A549 (cell line): ENCODE results near the gene NTM. TPM values are rescaled to one million over a fixed set of nuclear protein-coding genes. Genes with fewer than 3 reads are reported as not detected.

Experiments used
- ATAC-seq, 2 experiments: fragments of 200-7000 bp in 1 of 2; fragments of >200 bp in 1 of 2; cut with Nextera tagmentation in 1 of 2; cut with Tn5 transposase in 1 of 2; 3 replicates each; pipeline versions ENCODE4 v1.8.0 to v1.9.1; 2018 to 2020; ENCODE audit warnings: mild to moderate bottlenecking in 1 of 2, moderate library complexity in 1 of 2
- CTCF ChIA-PET: fragments of 300-600 bp; sonication (Branson Sonifier 250); formaldehyde crosslinking; extraction: SDS; loops from one replicate; lab custom pipeline; 2021; ENCODE audit warnings: antibody characterized with exemption, inconsistent platforms; lab: Yijun Ruan, JAX
- POLR2A ChIA-PET: fragments of 350-600 bp; formaldehyde crosslinking; extraction: SDS; loops from one replicate; lab custom pipeline; 2021; ENCODE audit warnings: antibody characterized with exemption, inconsistent platforms; lab: Yijun Ruan, JAX
- DNase-seq, 2 experiments: peaks; one replicate each; pipeline versions ENCODE4 v3.0.0 to v3.0.0-alpha.2; 2011 to 2016; ENCODE audit warnings: low read depth in 1 of 2, low spot score in 1 of 2
- FAIRE-seq: peaks from 2 replicates; lab custom pipeline; 2011; peaks lifted over from hg19 to GRCh38; lab: Jason Lieb, UNC
- H3K27ac ChIP-seq, 2 experiments: fragments of >200 bp; sonication (Bioruptor Twin); formaldehyde crosslinking; 3 replicates each; pipeline ENCODE4 v1.5.1; 2016 to 2017
- H3K4me1 ChIP-seq: fragments of >200 bp; sonication (Bioruptor Twin); formaldehyde crosslinking; 3 replicates; pipeline ENCODE4 v1.6.1; 2016
- H3K4me2 ChIP-seq: fragments of >200 bp; sonication (Bioruptor Twin); formaldehyde crosslinking; 3 replicates; pipeline ENCODE4 v1.6.1; 2016
- H3K4me3 ChIP-seq: fragments of >200 bp; sonication (Bioruptor Twin); formaldehyde crosslinking; 3 replicates; pipeline ENCODE4 v1.5.1; 2016
- H3K9me3 ChIP-seq: fragments of >200 bp; sonication (Bioruptor Twin); formaldehyde crosslinking; 3 replicates; pipeline ENCODE4 v1.6.1; 2016
- ATOH8 ChIP-seq: fragments of 250-450 bp; sonication (Bioruptor Pico); IDR thresholded peaks from 2 replicates; pipeline ENCODE4 v1.5.0; 2020; ENCODE audit warnings: low read depth, mild to moderate bottlenecking, moderate library complexity
- CHD2 ChIP-seq: fragments of 150-350 bp; IDR thresholded peaks from 2 replicates; pipeline ENCODE4 v1.6.1; 2014; ENCODE audit warnings: low read length; ENCODE audit not compliant: partially characterized antibody
- E2F6 ChIP-seq: IDR thresholded peaks from 2 replicates; pipeline ENCODE4 v1.6.1; 2012; ENCODE audit warnings: low read depth, borderline replicate concordance
- EP300 ChIP-seq, 2 experiments: fragments of >200 bp; sonication (Bioruptor Twin); formaldehyde crosslinking; IDR thresholded peaks; 2 replicates in 1 of 2; 3 replicates in 1 of 2; pipeline ENCODE4 v1.6.1; 2016 to 2017
- ESRRA ChIP-seq: fragments of 150-350 bp; IDR thresholded peaks from 2 replicates; pipeline ENCODE4 v1.6.1; 2014; ENCODE audit warnings: mild to moderate bottlenecking, low read length, borderline replicate concordance
- FOSB ChIP-seq: fragments of 250-450 bp; sonication (Bioruptor Pico); IDR thresholded peaks from 2 replicates; pipeline ENCODE4 v1.5.0; 2020; ENCODE audit warnings: mild to moderate bottlenecking, moderate library complexity
- FOXS1 ChIP-seq: fragments of 250-450 bp; sonication (Bioruptor Pico); IDR thresholded peaks from 2 replicates; pipeline ENCODE4 v1.5.0; 2020; ENCODE audit warnings: mild to moderate bottlenecking, moderate library complexity
- GATA3 ChIP-seq: IDR thresholded peaks from 2 replicates; pipeline ENCODE4 v1.6.1; 2012; ENCODE audit warnings: borderline replicate concordance
- HDAC2 ChIP-seq: fragments of 200-600 bp; sonication (generic); IDR thresholded peaks from 2 replicates; pipeline ENCODE4 v1.6.1; 2016
- HES2 ChIP-seq: fragments of >200 bp; sonication (Bioruptor Twin); formaldehyde crosslinking; IDR thresholded peaks from 2 replicates; pipeline ENCODE4 v1.6.1; 2016
- HEYL ChIP-seq: fragments of 250-450 bp; sonication (Bioruptor Pico); IDR thresholded peaks from 2 replicates; pipeline ENCODE4 v1.8.0; 2021; ENCODE audit warnings: mild to moderate bottlenecking, moderate library complexity
- HMGXB4 ChIP-seq: fragments of 250-450 bp; sonication (Bioruptor Pico); IDR thresholded peaks from 2 replicates; pipeline ENCODE4 v1.5.0; 2021; ENCODE audit warnings: mild to moderate bottlenecking, moderate library complexity, borderline replicate concordance
- HOXB13 ChIP-seq: fragments of 250-450 bp; sonication (Bioruptor Pico); IDR thresholded peaks from 2 replicates; pipeline ENCODE4 v1.5.0; 2020; ENCODE audit warnings: low read depth, mild to moderate bottlenecking, moderate library complexity
- HOXB5 ChIP-seq: fragments of 250-450 bp; sonication (Bioruptor Pico); IDR thresholded peaks from 2 replicates; pipeline ENCODE4 v1.5.0; 2020; ENCODE audit warnings: mild to moderate bottlenecking, moderate library complexity
- JUN ChIP-seq, 2 experiments: fragments of >200 bp; sonication (Bioruptor Twin); formaldehyde crosslinking; IDR thresholded peaks; 2 replicates in 1 of 2; 3 replicates in 1 of 2; pipeline ENCODE4 v1.6.1; 2016 to 2017
- JUNB ChIP-seq: fragments of >200 bp; sonication (Bioruptor Twin); formaldehyde crosslinking; IDR thresholded peaks from 2 replicates; pipeline ENCODE4 v1.6.1; 2016
- KDM1A ChIP-seq: fragments of 200-600 bp; sonication (generic); IDR thresholded peaks from 2 replicates; pipeline ENCODE4 v1.6.1; 2016; ENCODE audit warnings: low read depth, mild to moderate bottlenecking
- NPAS2 ChIP-seq: fragments of 250-450 bp; sonication (Bioruptor Pico); IDR thresholded peaks from 2 replicates; pipeline ENCODE4 v1.8.0; 2022; ENCODE audit warnings: mild to moderate bottlenecking, moderate library complexity, borderline replicate concordance
- NR3C1 ChIP-seq: fragments of >200 bp; sonication (Bioruptor Twin); formaldehyde crosslinking; IDR thresholded peaks from 3 replicates; pipeline ENCODE4 v1.6.1; 2017
- PBX3 ChIP-seq: IDR thresholded peaks from 2 replicates; pipeline ENCODE4 v1.6.1; 2012
- POLR2AphosphoS2 ChIP-seq: conservative IDR thresholded peaks from 2 replicates; pipeline ENCODE4 v1.6.1; 2012; ENCODE audit warnings: low read length, improper control_type of control experiment, inconsistent platforms
- RARB ChIP-seq: fragments of 250-450 bp; sonication (Bioruptor Pico); IDR thresholded peaks from 2 replicates; pipeline ENCODE4 v1.8.0; 2021; ENCODE audit warnings: mild to moderate bottlenecking, moderate library complexity
- RCOR1 ChIP-seq: fragments of 150-350 bp; IDR thresholded peaks from 2 replicates; pipeline ENCODE4 v1.6.1; 2014; ENCODE audit warnings: antibody characterized with exemption, low read length, low read depth
- RFX5 ChIP-seq: fragments of 450-650 bp; IDR thresholded peaks from 2 replicates; pipeline ENCODE4 v1.7.1; 2014; ENCODE audit warnings: antibody characterized with exemption, mild to moderate bottlenecking, moderate library complexity
- SREBF2 ChIP-seq: fragments of 450-650 bp; IDR thresholded peaks from 2 replicates; pipeline ENCODE4 v1.6.1; 2014; ENCODE audit warnings: mild to moderate bottlenecking, moderate library complexity
- TFCP2L1 ChIP-seq: fragments of 250-450 bp; sonication (Bioruptor Pico); IDR thresholded peaks from 2 replicates; pipeline ENCODE4 v1.5.0; 2021; ENCODE audit warnings: mild to moderate bottlenecking
- USF2 ChIP-seq: fragments of 450-650 bp; IDR thresholded peaks from 2 replicates; pipeline ENCODE4 v1.6.1; 2014; ENCODE audit warnings: antibody characterized with exemption
- ZFP36 ChIP-seq: fragments of 450-650 bp; IDR thresholded peaks from 2 replicates; pipeline ENCODE4 v1.6.1; 2014; ENCODE audit warnings: borderline replicate concordance; ENCODE audit not compliant: partially characterized antibody
- ZSCAN20 ChIP-seq: fragments of 250-450 bp; sonication (Bioruptor Pico); IDR thresholded peaks from 2 replicates; pipeline ENCODE4 v1.8.0; 2022; ENCODE audit warnings: mild to moderate bottlenecking, moderate library complexity
- WGBS: methylation state at CpG from one replicate; pipeline ENCODE4 v1.1.6; 2017; ENCODE audit errors: missing lambda C conversion rate; 5-methylcytosine and 5-hydroxymethylcytosine counted together
- polyA plus RNA-seq, 4 experiments: library from polyadenylated mRNA; depleted of rRNA in 3 of 4; stranded (reverse); fragments of >200 nt; fragmentation: RNase III in 1 of 4; extraction: RNeasy Plus Mini Kit Qiagen cat#74134 plus additional on column Dnase treatment in 1 of 4; gene quantifications; 2 replicates in 3 of 4; 3 replicates in 1 of 4; pipeline ENCODE4 v1.2.3, GENCODE V29; 2011 to 2017

NTM gene
- polyA plus RNA-seq, 2 of the 4 experiments (the other 2 are of a cell fraction) = not detected

GRCh38 chr11:131624531-131624930, 254.1 kb downstream of the NTM start (continued):
- TF ChIP-seq POLR2AphosphoS2 (no peak), NPAS2 (CRISPR knock-in tag) (no peak), HES2 (no peak), ATOH8 (no peak)

- WGBS = 19% methylated on average over 9 of the region's 9 CpGs
- TF ChIP-seq HOXB13 (no peak), HEYL (CRISPR knock-in tag) (no peak), RARB (CRISPR knock-in tag) (no peak), ATOH8 (no peak), NR3C1 (no peak), E2F6 (no peak), JUN (IDR thresholded peaks at IDR 0.05) (no peak), FOSB (CRISPR knock-in tag) (no peak), RCOR1 (no peak), HDAC2 (no peak), JUNB (no peak), GATA3 (no peak)
- Histone ChIP-seq H3K4me1 (no peaks in the 10 kb centered on the region), H3K27ac (no peak overlapping the region), H3K9me3 (no peaks in the 10 kb centered on the region), H3K4me2 (no peak overlapping the region), H3K4me3 (no peak overlapping the region)
- DNase-seq (no peak), FAIRE-seq (no peak), ATAC-seq (no peak)
- ChIA-PET POLR2A (no interaction called here), CTCF (no interaction called here)
Measured at GRCh38 chr11:131626788-131627187, 256.4 kb downstream of the NTM start.

- FAIRE-seq (no peak), DNase-seq (no peak), ATAC-seq (no peak)
- H3K4me2 ChIP-seq = no peak overlapping the region
- CTCF ChIA-PET = interaction anchor here (2.3 kb wide), 1 partner anchor 46 kb away, joined by 9 read pairs; no protein-coding TSS in a partner anchor
- no peak overlapping the region for H3K27ac ChIP-seq
- H3K4me3 ChIP-seq = no peak overlapping the region
- POLR2A ChIA-PET = no interaction called here
- 40% methylated on average over 6 of the region's 6 CpGs for WGBS
- no peaks in the 10 kb centered on the region for H3K9me3 ChIP-seq
- no peaks in the 10 kb centered on the region for H3K4me1 ChIP-seq
- TF ChIP-seq HMGXB4 (CRISPR knock-in tag) (no peak), ZSCAN20 (CRISPR knock-in tag) (no peak), TFCP2L1 (CRISPR knock-in tag) (no peak), USF2 (no peak), FOXS1 (CRISPR knock-in tag) (no peak), RFX5 (no peak), ESRRA (no peak), HOXB5 (CRISPR knock-in tag) (no peak), CHD2 (no peak), HOXB13 (no peak), EP300 (IDR thresholded peaks at IDR 0.05) (no peak), NR3C1 (no peak), E2F6 (no peak), KDM1A (no peak), GATA3 (no peak), PBX3 (no peak), SREBF2 (no peak), ATOH8 (no peak), ZFP36 (no peak)
Measured at GRCh38 chr11:131628739-131629138, 258.3 kb downstream of the NTM start.
